Stimulated activated CD4-positive, alpha-beta T cell treated with anti-CD3 and anti-CD28 coated beads, Interleukin-4, amount 100 ng/mL, for 48 hours (primary cell): ENCODE data around the gene C4B.
"Not testable (repeated sequence)": the region's sequence is repeated elsewhere in the genome, so short reads cannot be mapped to it uniquely, and the experiment has no call there.

Experiments
- DNase-seq, 2 donors: peaks; one replicate each; pipeline ENCODE4 v3.0.0-alpha.2; 2020; ENCODE audit warnings: low read depth in 2 of 2

Gene C4B

GRCh38 chr6:31980998-31981397 lies 33.6 kb upstream of the C4B start:
- not testable (repeated sequence) for DNase-seq

- not testable (repeated sequence) for DNase-seq
Observed at GRCh38 chr6:31981744-31982143, 32.9 kb upstream of the C4B start, which contains the start of gene C4A. Gene C4A, plus strand, starts transcription at chr6:31982057. Its CDS starts 51 bp downstream, at chr6:31982108.

- not testable (repeated sequence) for DNase-seq
Observed at GRCh38 chr6:31989363-31989762, 25.2 kb upstream of the C4B start.

- DNase-seq: not testable (repeated sequence)
Observed at GRCh38 chr6:31994421-31994820, 20.2 kb upstream of the C4B start.

- not testable (repeated sequence) for DNase-seq
Observed at GRCh38 chr6:31996385-31996784, 18.2 kb upstream of the C4B start.

GRCh38 chr6:32002546-32003268 lies 11.9 kb upstream of the C4B start:
- DNase-seq: not testable (repeated sequence)

GRCh38 chr6:32003301-32003700 lies 11.3 kb upstream of the C4B start:
- DNase-seq: not testable (repeated sequence)

GRCh38 chr6:32004393-32004792 lies 10.2 kb upstream of the C4B start:
- not testable (repeated sequence) for DNase-seq

GRCh38 chr6:32004864-32005537 lies 9.6 kb upstream of the C4B start:
- DNase-seq: not testable (repeated sequence)

- not testable (repeated sequence) for DNase-seq
Observed at GRCh38 chr6:32005538-32005880, 9.1 kb upstream of the C4B start.

- not testable (repeated sequence) for DNase-seq
Observed at GRCh38 chr6:32005991-32006529, 8.5 kb upstream of the C4B start.

GRCh38 chr6:32007086-32007485 lies 7.5 kb upstream of the C4B start:
- not testable (repeated sequence) for DNase-seq

- DNase-seq: not testable (repeated sequence)
Observed at GRCh38 chr6:32008037-32008436, 6.6 kb upstream of the C4B start.

GRCh38 chr6:32008616-32009015 lies 6.0 kb upstream of the C4B start:
- not testable (repeated sequence) for DNase-seq

GRCh38 chr6:32009537-32009936 lies 5.1 kb upstream of the C4B start:
- not testable (repeated sequence) for DNase-seq

- DNase-seq: not testable (repeated sequence)
Observed at GRCh38 chr6:32010856-32011530, 3.6 kb upstream of the C4B start.

GRCh38 chr6:32012941-32013617 lies 1.5 kb upstream of the C4B start:
- DNase-seq: not testable (repeated sequence)

GRCh38 chr6:32013738-32014137 lies 857 bp upstream of the C4B start:
- DNase-seq: not testable (repeated sequence)

GRCh38 chr6:32022100-32022499 lies 7.5 kb downstream of the C4B start:
- not testable (repeated sequence) for DNase-seq

GRCh38 chr6:32028631-32029030 lies 14.0 kb downstream of the C4B start:
- DNase-seq: not testable (repeated sequence)

GRCh38 chr6:32029553-32029952 lies 15.0 kb downstream of the C4B start:
- not testable (repeated sequence) for DNase-seq
